OCI-LY1 (cell line): ENCODE data around the gene CPA2.
A peak's percentile ranks its signal among the peaks of the same experiment; 100 is the strongest.

Source experiments
- H2AFZ ChIP-seq: fragments of 200-600 bp; sonication (generic), shearing (Covaris generic); 2 replicates; pipeline ENCODE4 v1.6.0; 2014; ENCODE audit warnings: antibody characterized with exemption, mild to moderate bottlenecking, low read length
- H3F3A ChIP-seq: fragments of 200-600 bp; sonication (generic), shearing (Covaris generic); 2 replicates; pipeline ENCODE4 v1.6.0; 2014; ENCODE audit warnings: mild to moderate bottlenecking, antibody characterized with exemption, low read length, moderate library complexity; ENCODE audit not compliant: insufficient read depth
- H3K27ac ChIP-seq: fragments of 200-600 bp; sonication (generic); 2 replicates; pipeline ENCODE4 v1.5.1; 2014; ENCODE audit warnings: low read length, mixed run types, mild to moderate bottlenecking, low read depth; ENCODE audit not compliant: poor library complexity, severe bottlenecking
- H3K27me3 ChIP-seq: fragments of 200-600 bp; sonication (generic); 2 replicates; pipeline ENCODE4 v1.6.0; 2014; ENCODE audit warnings: antibody characterized with exemption, mild to moderate bottlenecking, low read length, moderate library complexity; ENCODE audit not compliant: insufficient read depth
- H3K36me3 ChIP-seq: fragments of 200-600 bp; sonication (generic); 2 replicates; pipeline ENCODE4 v1.6.1; 2014; ENCODE audit warnings: mild to moderate bottlenecking, antibody characterized with exemption, low read length, moderate library complexity, mixed read lengths; ENCODE audit not compliant: insufficient read depth
- H3K4me1 ChIP-seq: fragments of 200-600 bp; sonication (generic); 2 replicates; pipeline ENCODE4 v1.5.1; 2014; ENCODE audit warnings: mild to moderate bottlenecking, low read length, moderate library complexity; ENCODE audit not compliant: insufficient read depth, severe bottlenecking
- H3K4me2 ChIP-seq: fragments of 200-600 bp; sonication (generic), shearing (Covaris generic); 2 replicates; pipeline ENCODE4 v1.6.1; 2014; ENCODE audit warnings: low read length
- H3K4me3 ChIP-seq: fragments of 200-600 bp; sonication (generic); 2 replicates; pipeline ENCODE4 v1.5.1; 2014; ENCODE audit warnings: low read length, low read depth, mild to moderate bottlenecking, mixed read lengths; ENCODE audit not compliant: poor library complexity, severe bottlenecking
- H3K79me2 ChIP-seq: fragments of 200-600 bp; shearing (Covaris generic); 2 replicates; pipeline ENCODE4 v1.6.1; 2016; ENCODE audit warnings: mixed run types, low read length, mixed read lengths; ENCODE audit not compliant: insufficient read depth
- H3K9ac ChIP-seq: fragments of 200-600 bp; sonication (generic), shearing (Covaris generic); 2 replicates; pipeline ENCODE4 v1.6.1; 2014; ENCODE audit warnings: mild to moderate bottlenecking, low read length, mixed read lengths
- H3K9me2 ChIP-seq: fragments of 200-600 bp; sonication (generic), shearing (Covaris generic); 2 replicates; pipeline ENCODE4 v1.6.1; 2014; ENCODE audit warnings: low read depth, mild to moderate bottlenecking, low read length, mixed read lengths
- H3K9me3 ChIP-seq: fragments of 200-600 bp; shearing (Covaris generic); 2 replicates; pipeline ENCODE4 v1.6.1; 2014; ENCODE audit warnings: low read length, mixed read lengths
- H4K20me1 ChIP-seq: fragments of 200-600 bp; sonication (generic), shearing (Covaris generic); 2 replicates; pipeline ENCODE4 v1.6.0; 2016; ENCODE audit warnings: mild to moderate bottlenecking, low read length; ENCODE audit not compliant: insufficient read depth
- CTCF ChIP-seq: fragments of 200-600 bp; sonication (generic), shearing (Covaris generic); IDR thresholded peaks from 2 replicates; pipeline ENCODE4 v1.5.1; 2017; ENCODE audit warnings: mild to moderate bottlenecking, antibody characterized with exemption, low read length, moderate library complexity, mixed read lengths
- EZH2 ChIP-seq: fragments of 200-600 bp; sonication (generic), shearing (Covaris generic); IDR thresholded peaks from 2 replicates; pipeline ENCODE4 v1.8.0; 2017; ENCODE audit warnings: borderline replicate concordance, mixed run types, mild to moderate bottlenecking, antibody characterized with exemption, low read length, moderate library complexity, mixed read lengths

Gene CPA2

GRCh38 chr7:130254555-130254954 is 12.1 kb upstream of the CPA2 start:
- Histone ChIP-seq H3K9me3 (no peaks in the 10 kb centered on the region), H3K27ac (no peak overlapping the region), H2AFZ (peak overlapping the region; percentile 19; the same call in 1 of the 2 replicates), H3K4me1 (peaks cover 7% of the 10 kb centered on the region), H3K9ac (no peak overlapping the region), H4K20me1 (no peaks in the 10 kb centered on the region), H3K9me2 (no peaks in the 10 kb centered on the region), H3K36me3 (no peaks in the 10 kb centered on the region), H3K4me2 (peak overlapping the region; percentile 8; the same call in 1 of the 2 replicates), H3F3A (no peaks in the 10 kb centered on the region), H3K79me2 (no peaks in the 10 kb centered on the region), H3K4me3 (peak overlapping the region; percentile 12), H3K27me3 (no peaks in the 10 kb centered on the region)
- no peak for TF ChIP-seq EZH2
- TF ChIP-seq CTCF = no peak

GRCh38 chr7:130256704-130257103 is 10.0 kb upstream of the CPA2 start:
- H3K27me3 ChIP-seq = no peaks in the 10 kb centered on the region
- no peaks in the 10 kb centered on the region for H3K9me2 ChIP-seq
- H3K9ac ChIP-seq = no peak overlapping the region
- no peak overlapping the region for H3K4me3 ChIP-seq
- no peak overlapping the region for H3K27ac ChIP-seq
- H2AFZ ChIP-seq = no peak overlapping the region
- no peaks in the 10 kb centered on the region for H3K36me3 ChIP-seq
- H3K4me1 ChIP-seq = peaks cover 7% of the 10 kb centered on the region
- no peaks in the 10 kb centered on the region for H4K20me1 ChIP-seq
- no peaks in the 10 kb centered on the region for H3F3A ChIP-seq
- no peak overlapping the region for H3K4me2 ChIP-seq
- no peaks in the 10 kb centered on the region for H3K9me3 ChIP-seq
- no peaks in the 10 kb centered on the region for H3K79me2 ChIP-seq
- no peak for TF ChIP-seq EZH2
- no peak for TF ChIP-seq CTCF

GRCh38 chr7:130258494-130259078 is 8.1 kb upstream of the CPA2 start:
- H3K9me3 ChIP-seq = no peaks in the 10 kb centered on the region
- H3K27ac ChIP-seq = no peak overlapping the region
- no peak overlapping the region for H3K4me3 ChIP-seq
- H4K20me1 ChIP-seq = no peaks in the 10 kb centered on the region
- no peaks in the 10 kb centered on the region for H3K9me2 ChIP-seq
- no peaks in the 10 kb centered on the region for H3K36me3 ChIP-seq
- H3K9ac ChIP-seq = no peak overlapping the region
- H3K4me1 ChIP-seq = peaks cover 7% of the 10 kb centered on the region
- H3K79me2 ChIP-seq = no peaks in the 10 kb centered on the region
- H3F3A ChIP-seq = no peaks in the 10 kb centered on the region
- TF ChIP-seq EZH2 (no peak), CTCF (no peak)
- H3K27me3 ChIP-seq = no peaks in the 10 kb centered on the region
- no peak overlapping the region for H2AFZ ChIP-seq
- no peak overlapping the region for H3K4me2 ChIP-seq
